C4-2B (cell line): ENCODE data around the gene AGTRAP.

Experiments
- ZFX ChIP-seq: fragments of 450-650 bp; IDR thresholded peaks from 2 replicates; pipeline ENCODE4 v1.6.1; 2017
- TF ChIP-seq, protein P1 (sequence below): fragments of 450-650 bp; conservative IDR thresholded peaks from 2 replicates; pipeline ENCODE4 v1.5.1; 2017; ENCODE audit warnings: mild to moderate bottlenecking

DNA sequence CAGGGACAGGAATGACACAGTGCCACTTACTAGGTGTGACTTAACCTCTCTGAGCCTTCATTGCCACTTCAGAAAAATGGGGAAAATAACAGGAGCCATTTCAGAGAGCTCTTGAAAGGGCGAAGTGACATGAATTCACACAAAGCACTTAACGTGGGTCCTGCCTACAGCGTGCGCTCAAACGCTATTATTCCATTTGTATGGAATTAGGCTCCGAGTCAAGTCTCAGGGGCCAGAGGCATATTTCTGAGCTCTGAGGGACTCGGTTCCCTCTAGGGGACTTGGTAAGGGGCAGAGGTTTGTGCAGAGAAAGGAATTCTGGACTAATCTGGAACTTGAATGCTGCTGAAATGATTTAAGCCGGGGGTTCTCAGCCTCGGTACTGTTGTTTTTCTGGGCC is 30.3 kb upstream of the AGTRAP start:
- TF ChIP-seq, protein P1, sequence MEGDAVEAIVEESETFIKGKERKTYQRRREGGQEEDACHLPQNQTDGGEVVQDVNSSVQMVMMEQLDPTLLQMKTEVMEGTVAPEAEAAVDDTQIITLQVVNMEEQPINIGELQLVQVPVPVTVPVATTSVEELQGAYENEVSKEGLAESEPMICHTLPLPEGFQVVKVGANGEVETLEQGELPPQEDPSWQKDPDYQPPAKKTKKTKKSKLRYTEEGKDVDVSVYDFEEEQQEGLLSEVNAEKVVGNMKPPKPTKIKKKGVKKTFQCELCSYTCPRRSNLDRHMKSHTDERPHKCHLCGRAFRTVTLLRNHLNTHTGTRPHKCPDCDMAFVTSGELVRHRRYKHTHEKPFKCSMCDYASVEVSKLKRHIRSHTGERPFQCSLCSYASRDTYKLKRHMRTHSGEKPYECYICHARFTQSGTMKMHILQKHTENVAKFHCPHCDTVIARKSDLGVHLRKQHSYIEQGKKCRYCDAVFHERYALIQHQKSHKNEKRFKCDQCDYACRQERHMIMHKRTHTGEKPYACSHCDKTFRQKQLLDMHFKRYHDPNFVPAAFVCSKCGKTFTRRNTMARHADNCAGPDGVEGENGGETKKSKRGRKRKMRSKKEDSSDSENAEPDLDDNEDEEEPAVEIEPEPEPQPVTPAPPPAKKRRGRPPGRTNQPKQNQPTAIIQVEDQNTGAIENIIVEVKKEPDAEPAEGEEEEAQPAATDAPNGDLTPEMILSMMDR, result no peak
- no peak for TF ChIP-seq ZFX
